ENCODE data around the gene EFNA5.

EFNA5 gene

DNA sequence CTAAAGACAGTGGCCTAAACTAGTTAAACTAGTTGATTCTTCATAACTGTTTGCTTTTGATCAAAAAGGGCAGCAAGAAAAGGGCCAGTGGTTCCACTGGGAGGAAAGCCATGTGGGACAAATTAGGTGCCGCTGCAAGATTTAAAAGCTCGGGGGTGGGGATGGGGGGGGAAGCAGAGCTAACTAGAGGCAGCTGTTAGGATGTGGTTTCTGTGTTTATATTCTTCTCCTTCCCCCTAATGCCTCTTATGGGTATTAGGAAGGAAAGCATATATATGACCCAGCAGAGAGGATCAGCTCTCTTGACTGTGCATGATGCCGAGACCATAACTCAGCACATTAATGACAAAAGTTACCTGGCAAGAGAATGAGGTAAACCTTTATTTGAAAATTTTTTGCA is 65.7 kb downstream of the EFNA5 start:
- peak; percentile 49 for DNase-seq (ENCODE audit: extremely low read depth, low read depth)
- TF ChIP-seq, protein P1, sequence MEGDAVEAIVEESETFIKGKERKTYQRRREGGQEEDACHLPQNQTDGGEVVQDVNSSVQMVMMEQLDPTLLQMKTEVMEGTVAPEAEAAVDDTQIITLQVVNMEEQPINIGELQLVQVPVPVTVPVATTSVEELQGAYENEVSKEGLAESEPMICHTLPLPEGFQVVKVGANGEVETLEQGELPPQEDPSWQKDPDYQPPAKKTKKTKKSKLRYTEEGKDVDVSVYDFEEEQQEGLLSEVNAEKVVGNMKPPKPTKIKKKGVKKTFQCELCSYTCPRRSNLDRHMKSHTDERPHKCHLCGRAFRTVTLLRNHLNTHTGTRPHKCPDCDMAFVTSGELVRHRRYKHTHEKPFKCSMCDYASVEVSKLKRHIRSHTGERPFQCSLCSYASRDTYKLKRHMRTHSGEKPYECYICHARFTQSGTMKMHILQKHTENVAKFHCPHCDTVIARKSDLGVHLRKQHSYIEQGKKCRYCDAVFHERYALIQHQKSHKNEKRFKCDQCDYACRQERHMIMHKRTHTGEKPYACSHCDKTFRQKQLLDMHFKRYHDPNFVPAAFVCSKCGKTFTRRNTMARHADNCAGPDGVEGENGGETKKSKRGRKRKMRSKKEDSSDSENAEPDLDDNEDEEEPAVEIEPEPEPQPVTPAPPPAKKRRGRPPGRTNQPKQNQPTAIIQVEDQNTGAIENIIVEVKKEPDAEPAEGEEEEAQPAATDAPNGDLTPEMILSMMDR (IDR thresholded peaks at IDR 0.05; ENCODE audit: low read depth, low read length) = no peak

DNA sequence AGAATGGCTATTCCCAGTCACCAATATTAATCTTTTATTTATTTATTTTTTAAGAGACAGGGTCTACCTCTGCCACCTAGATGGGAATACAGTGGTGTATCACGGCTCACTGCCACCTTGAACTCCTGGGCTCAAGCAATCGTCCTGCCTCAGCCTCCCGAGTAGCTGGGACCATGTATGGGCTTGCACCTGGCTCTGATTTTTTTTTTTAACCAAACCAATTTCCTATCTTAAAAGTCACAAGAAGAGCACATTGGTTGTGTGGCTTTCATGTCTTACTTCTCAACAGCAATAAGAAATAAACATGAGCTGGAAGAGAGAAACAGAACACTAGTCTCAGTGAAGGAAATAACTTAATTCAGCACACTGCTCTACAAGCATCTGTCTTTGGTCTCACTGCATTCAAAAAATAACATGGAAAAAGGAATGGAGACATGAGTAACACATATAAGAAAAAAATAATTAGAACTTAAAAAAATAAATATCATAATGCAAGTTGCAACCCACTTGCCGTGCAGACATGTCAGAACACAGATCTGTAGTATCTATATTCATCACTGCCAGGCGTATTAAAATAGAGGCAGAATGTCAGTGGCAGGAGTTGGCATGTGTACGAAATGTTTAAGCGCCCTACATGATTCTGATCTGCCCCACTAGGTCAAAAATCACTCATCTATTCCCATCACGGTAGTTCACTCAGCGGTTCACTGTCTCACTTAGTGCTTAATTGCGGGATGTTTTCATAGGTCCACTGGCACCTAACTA is 66.4 kb downstream of the EFNA5 start:
- TF ChIP-seq, protein P1 (IDR thresholded peaks at IDR 0.05; ENCODE audit: low read depth, low read length) = no peak
- DNase-seq (ENCODE audit: extremely low read depth, low read depth) = no peak

DNA sequence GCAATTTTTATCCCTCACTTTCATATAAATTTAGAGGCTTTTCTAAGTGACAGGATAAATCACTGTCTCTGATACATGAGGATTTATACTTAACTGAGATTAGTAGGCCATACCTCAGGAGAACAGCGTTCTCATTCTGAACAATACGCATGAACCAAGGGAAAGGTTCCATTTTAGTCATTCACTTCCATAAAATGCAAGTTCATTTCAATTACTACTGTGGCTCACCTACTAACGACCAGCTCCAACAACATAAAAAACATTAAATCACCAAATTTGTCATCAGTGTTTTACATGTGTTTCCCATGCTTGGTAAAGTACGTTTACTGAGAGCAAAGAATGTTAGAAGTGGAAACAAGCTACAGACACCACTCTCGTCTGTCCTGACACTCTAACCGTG is 67.4 kb downstream of the EFNA5 start:
- TF ChIP-seq, protein P1 (IDR thresholded peaks at IDR 0.05; ENCODE audit: low read depth, low read length) = no peak
- no peak for DNase-seq (ENCODE audit: extremely low read depth, low read depth)

DNA sequence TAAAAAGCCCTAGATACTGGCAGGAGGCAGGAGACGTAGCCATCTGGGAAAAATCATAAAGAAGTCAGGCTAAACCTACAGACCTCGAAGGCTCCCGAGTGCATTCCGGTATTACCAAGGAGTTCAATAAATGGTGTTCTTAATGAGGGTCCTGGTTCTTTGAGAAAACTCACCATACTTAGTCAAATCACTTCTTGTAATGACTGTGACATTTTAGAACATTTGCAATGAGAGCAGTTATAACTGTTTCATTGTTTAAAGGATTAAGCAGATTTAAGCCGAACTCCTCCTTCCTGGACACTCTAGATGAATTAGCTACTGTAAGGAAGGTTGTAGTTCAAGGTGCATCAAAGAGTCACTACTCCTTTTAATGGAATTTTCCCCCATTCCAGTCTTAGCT is 67.8 kb downstream of the EFNA5 start:
- no peak for DNase-seq (ENCODE audit: extremely low read depth, low read depth)
- TF ChIP-seq, protein P1 (IDR thresholded peaks at IDR 0.05; ENCODE audit: low read depth, low read length) = no peak

DNA sequence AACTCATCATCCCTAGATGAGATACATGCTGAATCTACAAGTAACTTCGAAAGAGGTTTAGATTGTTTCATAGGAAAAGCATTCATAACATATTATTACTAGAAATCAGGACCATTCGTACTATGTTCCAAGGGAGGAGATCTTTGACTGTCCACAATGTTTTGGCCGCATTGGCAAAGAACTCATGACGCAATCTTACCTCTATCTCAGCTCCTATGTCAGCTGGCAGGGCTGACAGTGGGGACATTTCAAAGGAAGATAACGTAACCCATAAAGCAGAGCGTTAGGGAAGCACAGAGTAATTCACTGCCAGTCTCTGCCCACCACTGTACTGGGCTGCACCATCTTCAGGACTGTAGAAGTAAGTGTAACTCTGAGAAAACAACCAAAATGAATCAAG is 69.7 kb downstream of the EFNA5 start:
- TF ChIP-seq, protein P1 (IDR thresholded peaks at IDR 0.05; ENCODE audit: low read depth, low read length) = no peak
- DNase-seq (ENCODE audit: extremely low read depth, low read depth) = no peak

DNA sequence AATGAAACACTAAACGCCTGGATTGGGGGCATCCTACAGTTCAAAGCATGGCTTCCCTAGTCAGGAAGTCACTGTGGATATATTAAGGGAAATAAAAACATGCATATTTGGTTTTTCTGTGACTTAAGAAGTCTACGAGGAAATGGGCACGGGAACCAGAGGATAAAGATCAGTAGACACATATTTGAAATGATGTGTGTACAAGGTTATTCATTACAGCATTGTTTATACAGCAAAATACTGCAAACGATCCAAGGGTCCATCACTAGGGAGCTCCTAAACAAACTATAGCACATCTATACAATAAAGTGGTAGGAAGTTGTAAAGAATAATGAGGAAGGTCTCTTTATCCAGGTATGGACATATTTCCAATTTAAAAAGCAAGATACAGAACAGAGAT is 71.8 kb downstream of the EFNA5 start:
- TF ChIP-seq, protein P1 (IDR thresholded peaks at IDR 0.05; ENCODE audit: low read depth, low read length) = no peak

DNA sequence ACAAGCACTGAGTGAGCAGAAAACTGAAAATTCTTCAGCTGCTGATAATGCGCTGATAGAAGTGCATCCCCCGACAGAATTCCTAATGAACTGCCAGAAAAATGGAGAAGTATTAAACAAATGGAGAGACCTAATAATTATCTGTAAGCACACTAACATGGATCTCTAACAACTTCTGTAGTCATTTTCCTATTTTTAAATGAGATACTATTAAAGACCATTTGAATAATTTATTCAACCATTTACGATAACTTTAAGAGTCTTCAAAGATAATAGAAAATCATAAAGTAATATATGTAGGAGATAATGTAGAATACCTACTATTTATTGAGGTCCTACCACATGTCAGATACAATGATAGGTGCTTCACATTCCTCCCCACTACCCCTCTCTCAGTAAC is 72.9 kb downstream of the EFNA5 start:
- TF ChIP-seq, protein P1 (IDR thresholded peaks at IDR 0.05; ENCODE audit: low read depth, low read length) = no peak
- DNase-seq (ENCODE audit: extremely low read depth, low read depth) = no peak

More for the DNA sequence above, 71.8 kb downstream of the EFNA5 start:
- no peak for DNase-seq (ENCODE audit: extremely low read depth, low read depth)

Data from AG09319 (cell line).